ENCODE results near the gene BLNK.

DNA sequence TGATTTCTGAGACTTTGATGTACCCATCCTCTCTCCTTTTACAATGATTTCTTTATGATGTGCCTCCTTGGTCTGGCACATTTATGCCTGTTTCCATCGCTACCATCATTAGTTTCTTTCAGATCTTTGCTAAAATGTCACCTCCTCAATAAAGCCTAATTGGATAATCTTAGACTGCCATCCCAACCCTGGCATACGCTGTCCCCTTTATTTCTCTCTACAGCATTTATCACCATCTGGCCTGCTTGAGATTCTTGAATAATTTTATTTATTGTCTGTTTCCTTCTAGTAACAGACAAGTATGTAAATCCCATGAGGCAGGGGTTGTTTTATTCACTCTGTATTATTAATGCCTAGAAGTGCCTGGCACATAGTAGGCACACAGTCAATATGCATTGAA, 26.1 kb upstream of the BLNK start:
- TF ChIP-seq, protein P1, sequence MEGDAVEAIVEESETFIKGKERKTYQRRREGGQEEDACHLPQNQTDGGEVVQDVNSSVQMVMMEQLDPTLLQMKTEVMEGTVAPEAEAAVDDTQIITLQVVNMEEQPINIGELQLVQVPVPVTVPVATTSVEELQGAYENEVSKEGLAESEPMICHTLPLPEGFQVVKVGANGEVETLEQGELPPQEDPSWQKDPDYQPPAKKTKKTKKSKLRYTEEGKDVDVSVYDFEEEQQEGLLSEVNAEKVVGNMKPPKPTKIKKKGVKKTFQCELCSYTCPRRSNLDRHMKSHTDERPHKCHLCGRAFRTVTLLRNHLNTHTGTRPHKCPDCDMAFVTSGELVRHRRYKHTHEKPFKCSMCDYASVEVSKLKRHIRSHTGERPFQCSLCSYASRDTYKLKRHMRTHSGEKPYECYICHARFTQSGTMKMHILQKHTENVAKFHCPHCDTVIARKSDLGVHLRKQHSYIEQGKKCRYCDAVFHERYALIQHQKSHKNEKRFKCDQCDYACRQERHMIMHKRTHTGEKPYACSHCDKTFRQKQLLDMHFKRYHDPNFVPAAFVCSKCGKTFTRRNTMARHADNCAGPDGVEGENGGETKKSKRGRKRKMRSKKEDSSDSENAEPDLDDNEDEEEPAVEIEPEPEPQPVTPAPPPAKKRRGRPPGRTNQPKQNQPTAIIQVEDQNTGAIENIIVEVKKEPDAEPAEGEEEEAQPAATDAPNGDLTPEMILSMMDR (IDR thresholded peaks at IDR 0.05) = no peak
- no peak for TF ChIP-seq ZFX (IDR thresholded peaks at IDR 0.05; ENCODE audit: borderline replicate concordance)

All from 22Rv1 (cell line).